Hematopoietic multipotent progenitor cell treated with erythropoietin and hydrocortisone succinate and interleukin-3 and kit ligand, for 17 days (in vitro differentiated cells): ENCODE data around the gene GSTO1.

Experiments
- DNase-seq: peaks from one replicate; pipeline ENCODE4 v3.0.0-alpha.2; 2015; ENCODE audit warnings: low spot score

Gene GSTO1

GRCh38 chr10:104303594-104304355, 49.1 kb downstream of the GSTO1 start:
- DNase-seq: no peak

DNA sequence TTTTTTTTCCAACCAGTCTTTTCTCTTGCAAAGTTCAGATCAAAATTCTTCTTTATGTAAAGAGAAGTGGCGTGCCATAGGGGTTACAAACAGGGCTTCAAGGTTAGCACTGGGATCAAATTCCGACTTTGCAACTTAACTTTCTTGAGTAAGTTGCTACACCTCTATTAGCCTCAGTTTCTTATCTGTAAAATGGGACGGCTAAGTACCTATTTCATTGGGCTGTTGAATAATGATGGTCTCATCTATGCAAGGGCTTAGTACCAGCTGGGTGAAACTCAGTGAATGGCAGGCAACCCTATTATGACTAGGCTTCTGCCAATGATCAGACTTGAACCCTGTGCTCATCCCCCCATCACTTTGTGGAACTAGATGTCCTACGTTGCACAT, 49.7 kb downstream of the GSTO1 start:
- no peak for DNase-seq

DNA sequence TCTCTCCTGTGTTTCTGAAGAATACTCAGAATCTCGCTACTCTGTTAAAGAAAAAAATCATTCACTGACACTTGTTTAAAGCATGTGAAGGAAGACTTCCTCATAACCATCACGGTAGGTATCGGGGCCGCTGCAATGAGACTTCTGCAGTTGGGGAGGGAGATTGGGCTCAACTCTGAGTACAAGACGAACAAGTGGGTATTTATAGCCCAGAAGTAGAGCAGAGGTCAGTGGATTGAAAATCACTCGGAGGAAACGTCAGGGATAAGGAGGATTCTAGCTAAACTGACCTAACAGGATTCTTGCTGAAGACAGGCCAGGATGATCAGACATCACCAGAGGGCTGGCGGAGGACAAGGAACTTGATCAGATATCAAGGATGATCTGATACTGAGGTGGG, 50.2 kb downstream of the GSTO1 start:
- DNase-seq: no peak

- DNase-seq: no peak
Observed at GRCh38 chr10:104306897-104307296, 52.2 kb downstream of the GSTO1 start.

DNA sequence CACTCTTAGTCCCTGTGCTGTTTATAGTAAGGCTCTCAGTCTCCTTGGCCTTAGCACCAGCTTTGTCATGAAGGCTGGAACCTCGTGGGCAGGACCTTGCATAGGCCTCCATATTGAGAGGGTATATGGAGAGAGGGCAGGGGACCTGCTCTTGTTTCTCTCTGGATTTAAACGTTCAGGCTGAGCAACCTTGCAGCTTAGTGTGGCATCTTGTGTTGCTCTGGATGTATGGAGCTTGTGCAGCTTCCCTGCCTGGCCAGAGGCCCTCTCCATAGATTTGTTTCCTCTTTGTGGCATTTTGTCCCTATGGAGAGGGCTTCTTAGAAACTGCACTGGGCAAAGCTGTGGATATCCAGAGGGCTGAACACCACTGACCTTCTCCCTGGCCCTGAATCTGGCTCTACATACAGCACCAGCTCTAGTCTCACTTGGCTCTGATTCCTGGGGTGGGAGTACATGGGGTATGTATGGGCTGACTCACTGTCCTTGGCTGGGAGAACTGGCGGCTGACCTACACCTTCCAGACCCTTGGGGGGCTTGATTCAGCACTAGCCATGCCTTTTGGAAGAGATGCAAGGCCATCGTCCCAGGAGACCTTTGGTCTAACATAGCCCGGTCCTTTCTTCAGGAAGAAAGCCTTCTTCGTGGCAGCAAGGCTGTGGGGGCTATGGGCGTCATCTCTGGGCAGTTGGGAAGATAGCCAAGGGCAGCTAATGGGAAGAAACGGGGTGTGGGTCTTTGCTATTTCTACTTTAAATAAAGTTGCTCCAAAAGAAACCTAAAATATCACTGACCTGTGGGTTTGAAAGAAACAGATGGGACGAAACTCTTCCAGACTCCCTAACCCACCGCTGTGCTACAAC, 53.1 kb downstream of the GSTO1 start:
- DNase-seq: no peak

DNA sequence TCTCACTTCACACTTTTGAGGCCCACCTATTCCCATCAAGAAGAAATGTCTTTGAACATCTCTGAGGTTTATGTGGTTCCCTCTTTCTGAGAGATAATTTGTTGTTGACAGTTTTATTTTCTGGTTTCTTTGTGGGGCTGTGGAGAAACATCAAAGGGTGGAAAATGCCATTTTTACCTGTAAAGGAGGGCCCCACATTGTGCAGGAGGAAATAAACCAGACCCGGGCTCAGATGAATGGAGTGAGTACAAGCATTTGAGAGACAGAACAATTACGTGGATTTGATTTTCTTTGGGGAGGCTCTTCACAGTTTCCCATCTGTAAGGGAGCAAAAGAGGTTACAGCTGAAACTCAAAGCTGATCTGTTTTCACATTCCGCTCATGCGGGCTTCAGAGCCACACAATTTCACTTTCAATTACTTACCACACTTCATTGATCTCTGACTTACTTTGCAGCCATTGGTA, 53.8 kb downstream of the GSTO1 start:
- DNase-seq: no peak

GRCh38 chr10:104309980-104310978, 55.6 kb downstream of the GSTO1 start:
- no peak for DNase-seq

DNA sequence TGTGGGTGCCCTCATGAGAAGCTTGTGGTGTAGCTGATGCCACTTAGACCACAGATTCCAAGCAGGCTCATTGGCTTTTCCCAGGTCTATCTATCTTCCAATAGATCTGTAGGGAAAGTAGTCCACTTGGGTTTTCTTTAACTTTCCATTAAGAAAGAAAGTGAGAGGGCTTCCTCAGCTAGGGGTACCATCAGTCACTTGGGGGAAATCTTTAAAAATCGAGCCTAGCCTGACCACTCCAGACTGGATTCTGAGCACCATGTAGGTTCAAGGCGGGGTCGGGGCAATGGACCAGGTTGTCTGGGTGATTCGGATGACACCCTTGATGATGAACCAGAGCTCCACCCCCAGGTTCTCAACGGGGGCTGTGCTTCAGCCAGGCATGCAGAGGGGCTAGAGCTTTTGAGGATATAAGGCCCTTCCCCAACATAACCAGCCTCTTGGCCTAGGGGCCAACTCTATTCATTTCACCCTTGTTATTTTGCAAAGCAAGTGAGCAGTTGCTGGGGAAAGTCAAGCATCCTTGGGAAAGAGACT, 56.6 kb downstream of the GSTO1 start:
- DNase-seq: no peak

GRCh38 chr10:104314591-104315485, 60.1 kb downstream of the GSTO1 start:
- DNase-seq: no peak

- no peak for DNase-seq
Observed at GRCh38 chr10:104315486-104315921, 60.8 kb downstream of the GSTO1 start.

DNA sequence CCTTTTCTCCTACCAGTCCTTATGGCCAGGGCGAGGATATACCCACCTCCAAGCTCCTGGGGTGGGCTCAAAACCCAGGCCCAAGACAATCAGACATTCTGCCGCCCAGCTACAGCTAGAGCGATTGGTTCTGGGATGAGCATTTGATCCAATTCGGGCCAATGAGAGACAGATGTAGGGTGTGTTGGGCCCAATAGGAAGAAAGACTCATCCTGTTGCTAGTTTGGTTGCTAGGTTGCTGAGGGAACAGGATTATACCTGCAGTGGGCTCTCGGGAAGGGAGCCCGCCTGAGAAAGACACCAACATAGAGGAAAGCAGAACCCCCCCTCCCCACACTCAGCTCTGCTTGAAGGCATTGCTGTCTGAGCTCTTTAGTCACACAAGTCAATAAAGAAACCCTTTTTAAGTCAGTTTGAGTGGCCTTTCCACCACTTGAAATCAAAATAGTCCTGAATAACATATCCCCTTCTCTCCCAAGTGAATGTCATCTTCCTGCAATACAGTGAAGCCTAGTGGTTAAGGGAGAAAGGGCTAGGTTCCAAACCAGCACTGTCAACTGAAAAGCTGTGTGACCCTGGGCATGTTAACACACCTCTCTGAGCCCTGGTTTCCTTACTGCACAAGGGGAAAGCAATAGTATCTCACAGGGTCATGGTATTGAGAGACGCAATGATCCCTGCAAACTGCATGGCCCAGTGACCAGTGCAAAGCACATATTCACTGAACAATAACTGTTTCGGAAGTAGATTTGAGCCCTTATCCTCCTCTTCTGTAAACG, 61.8 kb downstream of the GSTO1 start:
- no peak for DNase-seq
